DND-41 (cell line): ENCODE results near the gene FBLIM1.

Experiments used
- EZH2 ChIP-seq: IDR thresholded peaks from 3 replicates; pipeline ENCODE4 v1.6.1; 2012; ENCODE audit warnings: borderline replicate concordance, low read depth, mild to moderate bottlenecking, moderate library complexity, low read length, inconsistent platforms; ENCODE audit not compliant: severe bottlenecking
- TF ChIP-seq, protein P1 (sequence below): IDR thresholded peaks from 2 replicates; pipeline ENCODE4 v1.5.1; 2012; ENCODE audit warnings: borderline replicate concordance, low read length, moderate library complexity, mild to moderate bottlenecking; ENCODE audit not compliant: poor library complexity, severe bottlenecking; ENCODE audit errors: extremely low read depth

DNA sequence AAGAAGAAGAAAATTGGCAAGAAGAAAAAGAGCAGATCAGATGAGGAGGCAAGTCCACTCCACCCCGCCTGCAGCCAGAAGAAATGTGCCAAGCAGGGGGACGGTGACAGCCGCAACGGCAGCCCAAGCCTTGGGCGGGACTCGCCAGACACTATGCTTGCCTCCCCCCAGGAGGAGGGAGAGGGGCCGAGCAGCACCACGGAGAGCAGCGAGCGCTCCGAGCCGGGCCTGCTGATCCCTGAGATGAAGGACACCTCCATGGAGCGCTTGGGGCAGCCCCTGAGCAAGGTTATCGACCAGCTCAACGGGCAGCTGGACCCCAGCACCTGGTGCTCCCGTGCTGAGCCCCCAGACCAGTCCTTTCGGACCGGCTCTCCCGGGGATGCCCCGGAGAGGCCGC is 31.6 kb upstream of the FBLIM1 start:
- TF ChIP-seq, protein P1, sequence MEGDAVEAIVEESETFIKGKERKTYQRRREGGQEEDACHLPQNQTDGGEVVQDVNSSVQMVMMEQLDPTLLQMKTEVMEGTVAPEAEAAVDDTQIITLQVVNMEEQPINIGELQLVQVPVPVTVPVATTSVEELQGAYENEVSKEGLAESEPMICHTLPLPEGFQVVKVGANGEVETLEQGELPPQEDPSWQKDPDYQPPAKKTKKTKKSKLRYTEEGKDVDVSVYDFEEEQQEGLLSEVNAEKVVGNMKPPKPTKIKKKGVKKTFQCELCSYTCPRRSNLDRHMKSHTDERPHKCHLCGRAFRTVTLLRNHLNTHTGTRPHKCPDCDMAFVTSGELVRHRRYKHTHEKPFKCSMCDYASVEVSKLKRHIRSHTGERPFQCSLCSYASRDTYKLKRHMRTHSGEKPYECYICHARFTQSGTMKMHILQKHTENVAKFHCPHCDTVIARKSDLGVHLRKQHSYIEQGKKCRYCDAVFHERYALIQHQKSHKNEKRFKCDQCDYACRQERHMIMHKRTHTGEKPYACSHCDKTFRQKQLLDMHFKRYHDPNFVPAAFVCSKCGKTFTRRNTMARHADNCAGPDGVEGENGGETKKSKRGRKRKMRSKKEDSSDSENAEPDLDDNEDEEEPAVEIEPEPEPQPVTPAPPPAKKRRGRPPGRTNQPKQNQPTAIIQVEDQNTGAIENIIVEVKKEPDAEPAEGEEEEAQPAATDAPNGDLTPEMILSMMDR, result no peak
- TF ChIP-seq EZH2, result no peak
